ENCODE data around the gene EXD3.
"Not testable (repeated sequence)": the region's sequence is repeated elsewhere in the genome, so short reads cannot be mapped to it uniquely, and the experiment has no call there.

The EXD3 gene

GRCh38 chr9:137430723-137431415, 7.9 kb upstream of the EXD3 start:
- no peak for DNase-seq

DNA sequence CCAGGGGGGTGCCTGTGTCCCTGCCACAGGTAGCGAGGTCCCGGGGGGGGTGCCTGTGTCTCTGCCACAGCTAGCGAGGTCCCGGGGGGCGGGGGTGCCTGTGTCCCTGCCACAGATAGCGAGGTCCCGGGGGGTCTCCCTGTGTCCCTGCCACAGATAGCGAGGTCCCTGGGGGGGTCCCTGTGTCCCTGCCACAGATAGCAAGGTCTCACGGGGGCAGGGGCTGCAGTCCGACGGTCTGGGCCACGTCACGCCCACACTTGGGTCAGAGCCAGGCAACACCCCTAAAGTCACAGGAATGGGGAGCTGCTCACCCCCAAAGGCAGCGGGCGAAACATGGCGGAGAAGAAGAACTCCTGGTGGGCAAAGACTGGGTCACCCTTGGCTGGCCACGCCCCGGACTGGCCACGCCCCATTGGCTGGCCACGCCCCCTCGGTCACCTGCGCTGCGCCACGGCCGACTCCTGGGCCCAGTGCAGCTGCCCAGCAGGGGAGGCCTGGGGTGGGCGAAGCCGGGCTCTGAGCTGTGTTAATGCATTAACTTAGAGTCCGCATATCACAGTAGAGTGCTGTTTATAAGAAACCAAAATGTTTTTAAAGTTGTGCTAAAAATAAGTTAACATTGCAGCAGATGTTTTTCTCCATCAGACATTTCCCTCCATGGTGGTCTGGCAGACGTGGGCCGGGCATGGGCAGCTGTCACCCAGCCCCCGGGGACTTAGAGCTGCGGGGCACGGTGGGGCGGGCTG, 7.2 kb upstream of the EXD3 start:
- no peak for DNase-seq

- DNase-seq = no peak
Observed at GRCh38 chr9:137429546-137429890, 6.6 kb upstream of the EXD3 start.

GRCh38 chr9:137428841-137429545, 6.0 kb upstream of the EXD3 start:
- no peak for DNase-seq

DNA sequence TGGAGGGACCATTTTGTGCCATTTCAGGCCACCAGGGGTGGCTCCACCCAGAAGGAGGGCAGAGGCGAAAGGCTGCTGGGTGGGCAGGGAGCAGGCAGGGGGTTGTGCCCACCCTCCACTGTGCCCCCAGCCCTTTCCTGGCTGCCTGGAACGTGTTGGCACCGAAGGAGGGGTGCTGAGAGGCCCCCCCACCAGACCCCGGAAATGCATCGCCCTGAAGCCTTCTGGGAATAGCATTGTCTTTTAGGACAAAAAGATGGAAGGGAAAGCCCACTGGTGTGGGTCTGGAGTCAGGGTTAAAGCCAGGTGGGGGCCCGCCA, 5.3 kb upstream of the EXD3 start:
- DNase-seq = no peak

GRCh38 chr9:137427454-137428310, 4.7 kb upstream of the EXD3 start:
- no peak for DNase-seq

DNA sequence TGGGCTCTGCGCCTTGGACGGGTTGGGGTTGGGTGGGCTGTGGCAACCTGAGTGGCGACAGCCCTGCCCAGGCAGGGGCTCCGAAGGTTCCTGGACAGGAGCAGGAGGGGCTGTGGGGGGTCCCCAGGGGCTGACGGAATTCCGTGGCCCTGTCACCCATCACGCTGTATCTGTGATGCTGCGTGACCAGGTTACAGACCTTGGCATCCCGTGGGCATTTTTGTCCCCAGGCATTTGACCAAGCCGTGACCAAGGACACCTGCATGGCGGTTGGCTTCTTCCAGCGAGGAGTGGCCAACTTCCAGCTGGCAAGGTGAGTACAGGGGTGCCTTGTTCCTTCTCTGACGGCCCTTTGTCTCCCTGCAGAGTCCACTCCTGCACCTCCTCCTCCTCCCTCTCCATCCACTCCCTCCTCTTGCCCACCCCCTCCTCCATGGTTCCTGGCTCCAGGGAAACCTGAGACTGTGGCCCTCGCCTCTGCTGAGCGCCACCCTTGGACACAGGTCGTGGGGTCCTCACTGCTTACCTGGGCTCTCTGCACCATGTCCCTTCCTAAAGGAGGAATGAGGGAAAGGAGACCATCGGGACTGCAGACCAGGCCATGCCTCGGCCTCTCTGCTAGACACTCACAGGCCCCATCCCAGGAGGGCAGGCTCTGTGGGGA, 3.2 kb upstream of the EXD3 start:
- no peak for DNase-seq

DNA sequence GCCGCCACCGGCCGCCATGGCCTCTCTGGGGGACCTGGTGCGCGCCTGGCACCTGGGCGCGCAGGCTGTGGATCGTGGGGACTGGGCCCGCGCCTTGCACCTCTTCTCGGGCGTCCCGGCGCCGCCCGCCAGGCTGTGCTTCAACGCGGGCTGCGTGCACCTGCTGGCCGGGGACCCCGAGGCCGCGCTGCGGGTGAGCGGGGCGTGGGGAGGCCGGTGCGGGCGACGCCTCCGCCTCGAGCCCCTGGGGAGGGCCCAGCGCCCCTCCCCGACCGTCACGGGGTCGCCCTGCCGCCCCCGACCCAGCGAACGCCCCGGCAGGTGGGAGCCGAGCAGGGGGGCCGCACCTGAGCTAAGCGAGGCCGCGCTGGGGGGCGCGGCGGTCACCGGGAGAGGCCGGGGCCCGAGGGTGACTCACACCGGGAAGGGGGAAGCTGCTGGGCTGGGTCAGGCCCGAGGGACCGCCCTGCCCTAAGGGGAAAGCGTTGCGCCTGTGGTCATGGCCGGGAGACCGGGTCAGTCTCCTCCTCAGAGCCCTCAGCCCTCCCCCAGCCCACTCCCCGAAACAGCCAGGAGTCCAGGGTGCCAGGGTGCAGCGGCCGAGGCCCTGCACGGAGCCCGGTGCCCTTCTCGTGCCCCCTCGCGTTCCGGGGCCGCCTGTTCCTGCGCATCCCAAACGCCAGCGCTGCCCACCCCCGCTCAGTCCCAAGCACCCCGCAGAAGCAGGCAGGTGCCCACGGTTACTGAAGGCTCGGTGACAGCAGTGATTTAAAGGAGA, 741 bp upstream of the EXD3 start:
- DNase-seq = no peak

DNA sequence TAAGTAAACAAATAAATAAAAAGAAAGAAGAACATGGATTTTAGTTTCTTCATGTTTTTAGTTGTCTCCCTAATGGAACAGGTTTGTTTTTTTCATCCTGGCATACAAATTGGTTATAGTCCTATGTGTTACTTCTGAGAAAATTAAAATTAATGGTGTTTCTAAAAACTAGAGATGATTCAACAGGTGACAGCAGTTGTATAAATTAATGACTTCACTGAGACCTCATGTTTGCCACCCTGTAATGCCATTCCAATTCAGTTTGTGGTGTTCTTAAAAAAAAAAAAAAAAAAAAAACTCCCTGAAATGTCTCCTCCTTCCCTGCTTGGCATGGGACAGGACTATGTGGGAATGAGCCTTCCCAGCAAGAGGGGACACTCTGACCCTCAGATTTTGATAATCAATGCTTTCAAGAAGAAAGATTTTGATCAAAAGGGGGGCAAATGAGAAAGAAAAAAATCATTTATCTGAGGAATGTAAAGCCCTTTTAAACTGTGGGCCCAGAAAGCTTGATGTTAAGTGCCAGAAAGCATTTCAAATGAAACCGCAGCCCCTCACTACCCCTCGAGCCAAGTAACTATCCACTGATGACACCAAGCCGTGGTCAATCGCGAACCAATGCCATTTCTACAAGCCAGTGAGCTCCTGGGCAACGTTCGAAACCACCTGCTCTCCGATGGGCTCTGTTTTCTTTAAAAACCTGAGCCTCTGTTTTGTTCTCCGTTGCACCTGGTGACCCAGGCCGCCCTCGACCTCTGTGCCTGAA, 941 bp downstream of the EXD3 start:
- DNase-seq = no peak

DNA sequence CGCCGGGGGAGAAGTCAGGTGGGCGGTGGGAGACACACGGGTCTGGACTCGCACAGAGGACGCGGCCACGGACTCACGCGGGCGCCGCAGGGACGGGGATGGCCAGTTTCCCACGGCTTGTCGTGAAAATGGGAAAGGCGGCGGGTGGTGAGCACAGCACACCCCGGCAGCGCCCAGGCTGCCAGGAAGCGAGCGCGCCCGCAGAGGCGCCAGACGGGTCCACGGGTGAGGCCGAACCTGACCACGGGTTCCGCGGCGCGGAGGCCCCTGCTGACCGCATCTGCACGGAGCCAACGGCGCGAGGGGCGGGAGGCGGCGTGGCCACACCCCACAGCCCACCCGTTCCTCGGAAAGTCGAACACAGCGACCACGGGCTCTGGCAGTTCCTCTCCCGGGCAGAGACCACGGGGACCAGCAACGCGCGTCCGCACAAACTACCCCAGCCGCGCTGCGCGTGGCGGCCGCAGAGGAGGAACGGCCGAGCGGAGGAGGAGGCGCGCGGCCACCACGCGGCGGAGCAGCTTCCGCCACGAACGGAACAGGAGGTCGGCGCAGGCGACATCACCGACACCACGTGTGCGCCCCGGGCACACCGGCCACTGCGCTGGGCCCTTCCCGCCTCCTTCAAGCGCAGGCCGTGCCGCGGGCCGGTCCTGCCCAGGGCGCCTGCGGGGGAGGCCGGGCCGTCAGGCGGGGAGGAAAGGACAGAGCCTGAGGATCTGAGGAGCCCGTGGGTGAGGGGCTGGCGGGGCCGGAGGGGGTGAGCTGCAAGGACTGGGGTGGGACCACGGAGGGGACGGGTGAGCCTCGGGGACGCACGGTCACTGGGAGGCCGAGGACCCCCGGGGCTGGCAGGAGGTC, 5.6 kb downstream of the EXD3 start:
- no peak for DNase-seq

DNA sequence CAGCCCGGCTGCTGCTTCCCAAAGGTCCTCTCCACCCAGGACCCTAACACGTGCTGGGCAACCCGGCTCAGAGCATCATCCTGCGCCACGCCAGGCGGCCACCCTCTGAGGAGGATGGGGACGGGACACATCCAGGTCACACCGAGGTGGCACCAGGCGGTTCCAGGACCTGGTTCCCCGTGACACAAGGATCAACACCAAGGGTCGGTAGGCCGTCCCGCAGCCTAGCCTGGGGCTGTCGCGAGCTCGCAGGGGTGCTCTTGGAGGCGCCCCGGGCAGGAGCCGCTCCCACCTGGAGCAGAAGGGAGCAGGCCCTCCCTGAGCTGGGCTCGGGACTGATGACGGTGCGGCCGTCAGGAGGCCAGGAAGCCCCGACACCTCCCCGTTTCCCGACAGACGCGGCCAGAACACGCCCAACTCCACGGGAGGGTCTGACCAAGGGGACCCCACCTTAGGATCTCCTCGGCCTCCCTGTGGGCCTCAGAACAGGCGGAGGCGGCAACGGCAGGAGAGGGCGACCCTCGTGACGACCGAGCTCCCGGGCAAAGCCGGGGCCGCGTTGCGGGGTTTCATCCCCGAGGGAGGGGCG, 6.3 kb downstream of the EXD3 start:
- no peak for DNase-seq

DNA sequence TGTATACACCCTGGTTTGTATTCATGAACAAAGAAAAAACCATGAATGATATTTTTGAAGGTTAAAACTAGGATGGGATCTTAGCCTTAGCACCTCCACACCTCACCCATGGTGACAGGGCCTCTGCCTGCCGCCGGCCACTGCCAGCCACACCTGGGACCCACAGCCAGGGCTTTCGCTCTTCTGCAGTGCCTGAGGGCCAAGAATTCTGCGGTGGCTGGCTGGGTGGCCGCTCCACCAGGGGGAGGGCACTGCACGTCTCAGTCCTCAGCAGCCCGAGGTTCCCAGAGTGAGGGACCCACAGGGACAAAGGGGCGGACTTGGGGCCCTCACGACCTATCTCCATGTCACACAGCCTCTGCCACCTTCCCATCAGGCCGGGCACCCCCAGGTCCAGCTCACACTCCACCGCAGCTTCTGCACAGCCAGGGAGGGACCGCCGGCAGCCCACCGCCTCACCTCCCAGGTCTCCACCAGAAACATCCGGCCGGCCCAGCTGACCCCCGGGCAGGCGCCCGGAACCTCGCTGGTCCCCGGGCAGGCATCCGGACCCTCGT, 6.9 kb downstream of the EXD3 start:
- DNase-seq = no peak

- no peak for DNase-seq
Observed at GRCh38 chr9:137415451-137415850, 7.5 kb downstream of the EXD3 start.

DNA sequence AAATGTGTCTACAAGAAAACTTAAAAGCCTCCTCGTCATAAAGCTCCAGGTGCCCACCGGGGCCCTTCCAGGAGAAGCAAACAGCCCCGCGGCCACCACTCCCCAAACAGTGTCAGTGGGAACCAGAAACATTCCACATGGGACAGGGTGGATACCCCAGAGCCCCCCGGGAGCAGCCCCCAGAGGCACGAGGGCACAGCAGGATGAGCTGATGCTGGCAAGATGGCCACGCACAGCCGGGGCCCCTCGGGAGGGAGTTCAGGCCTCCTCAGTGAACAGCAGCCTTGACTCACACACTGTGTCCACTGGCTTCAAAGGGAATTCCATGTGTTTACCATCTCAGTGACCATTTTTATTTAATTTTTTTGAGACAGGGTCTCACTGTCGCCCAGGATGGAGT, 10.5 kb downstream of the EXD3 start:
- DNase-seq = no peak

DNA sequence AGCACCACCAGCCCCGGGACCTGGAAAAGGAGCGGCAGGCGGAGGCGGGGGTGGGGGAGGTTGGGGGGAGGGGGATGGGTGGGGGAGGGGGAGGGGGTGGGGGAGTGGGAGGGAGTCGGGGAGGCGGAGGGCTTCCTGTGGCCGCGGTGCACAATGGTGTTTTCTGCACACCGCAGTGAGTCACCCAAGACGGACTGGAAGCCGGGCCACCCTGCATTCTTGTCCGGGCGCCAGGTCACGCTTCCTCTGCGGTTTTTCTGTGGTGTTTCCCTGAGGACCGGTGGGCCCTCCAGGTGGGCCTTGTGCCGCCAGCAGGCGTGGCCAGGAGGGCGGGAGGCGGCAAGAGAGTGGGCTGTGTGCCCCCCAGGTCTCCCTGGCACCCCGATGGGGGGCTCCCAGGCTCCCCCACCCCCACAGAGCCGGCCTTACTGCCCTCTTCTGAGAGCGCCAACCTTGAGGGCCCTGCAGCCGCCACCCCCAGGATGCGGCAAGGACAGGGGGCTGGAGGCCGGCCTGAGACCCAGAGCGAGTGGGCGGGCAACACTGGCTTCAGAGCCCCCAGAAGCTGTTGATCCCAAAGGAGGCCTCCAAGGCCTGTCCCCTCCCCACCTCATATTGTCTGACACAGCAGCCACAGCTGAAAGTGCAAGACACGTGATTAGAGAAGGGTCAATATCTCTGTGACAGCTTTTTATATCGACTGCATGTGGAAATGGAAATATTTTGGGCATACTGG, 11.1 kb downstream of the EXD3 start:
- peak; percentile 45 for DNase-seq

- DNase-seq = no peak
Observed at GRCh38 chr9:137411260-137411644, 11.7 kb downstream of the EXD3 start.

DNA sequence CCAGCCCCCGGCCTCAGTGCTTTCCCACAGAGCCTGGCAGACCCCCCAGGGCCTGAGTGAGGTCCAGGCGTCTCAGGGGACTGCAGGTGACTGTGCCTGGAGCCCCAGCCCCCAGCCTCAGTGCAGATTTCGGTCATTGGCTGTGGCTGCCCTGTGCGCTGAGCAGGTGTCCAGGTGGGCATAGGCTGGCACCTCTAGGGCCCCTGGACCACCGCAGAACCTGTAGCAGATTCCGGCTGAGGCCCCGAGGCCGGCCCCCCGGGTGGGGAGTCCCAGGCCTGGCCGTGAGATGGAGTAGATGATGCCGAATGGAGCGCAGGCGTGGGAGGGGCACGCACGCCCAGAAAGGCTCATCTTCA, 12.1 kb downstream of the EXD3 start:
- DNase-seq = no peak

DNA sequence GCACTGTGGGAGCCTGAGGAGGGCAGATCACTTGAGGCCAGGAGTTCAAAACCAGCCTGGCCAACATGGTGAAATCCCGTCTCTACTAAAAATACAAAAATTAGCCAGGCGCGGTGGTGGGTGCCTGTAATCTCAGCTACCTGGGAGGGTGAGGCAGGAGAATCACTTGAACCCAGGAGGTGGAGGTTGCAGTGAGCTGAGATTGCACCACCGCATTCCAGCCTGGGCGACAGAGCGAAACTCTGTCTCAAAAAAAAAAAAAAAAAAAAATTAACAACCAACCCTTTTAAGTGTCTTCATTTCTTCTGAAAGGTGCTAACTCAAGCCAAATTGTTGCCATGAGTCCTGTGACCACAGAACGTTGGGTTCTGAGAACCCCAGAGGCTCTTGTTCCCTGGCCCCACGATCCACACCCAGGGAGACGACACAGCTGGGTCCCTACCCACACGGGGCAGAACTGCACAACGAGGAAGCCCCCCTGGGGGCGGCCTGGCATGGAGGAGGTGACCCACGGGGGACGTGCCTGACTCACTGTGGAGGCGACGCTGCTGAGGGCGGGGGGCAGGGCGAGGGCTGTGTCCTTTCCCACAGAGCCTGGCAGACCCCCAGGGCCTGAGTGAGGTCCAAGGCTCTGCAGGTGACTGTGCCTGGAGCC, 12.6 kb downstream of the EXD3 start:
- not testable (repeated sequence) for DNase-seq

Measured in CD4-positive, alpha-beta T cell treated with Interleukin-4 for 4 hours (primary cell).